Trophoblast cell (in vitro differentiated cells and primary cell): Measurements from ENCODE around the gene MOGAT1.

Experiments used
- DNase-seq, 2 donors: peaks; one replicate each; pipeline ENCODE4 v3.0.0-alpha.2; 2016
- H2AFZ ChIP-seq: 2 replicates; pipeline ENCODE4 v1.6.1; 2013; ENCODE audit warnings: low read length, moderate library complexity, mild to moderate bottlenecking; ENCODE audit not compliant: insufficient read depth, poor library complexity
- H2AK5ac ChIP-seq: 2 replicates; pipeline ENCODE4 v1.6.1; 2013; ENCODE audit warnings: mild to moderate bottlenecking, low read length
- H2BK120ac ChIP-seq: 2 replicates; pipeline ENCODE4 v1.6.1; 2013; ENCODE audit warnings: low read length, mild to moderate bottlenecking, moderate library complexity; ENCODE audit not compliant: insufficient read depth, poor library complexity
- H2BK12ac ChIP-seq: 2 replicates; pipeline ENCODE4 v1.6.1; 2013; ENCODE audit warnings: mild to moderate bottlenecking, low read length, moderate library complexity
- H2BK5ac ChIP-seq: 2 replicates; pipeline ENCODE4 v1.6.1; 2013; ENCODE audit warnings: low read length, low read depth, moderate library complexity, mild to moderate bottlenecking; ENCODE audit not compliant: poor library complexity
- H3K14ac ChIP-seq: 2 replicates; pipeline ENCODE4 v1.6.1; 2013; ENCODE audit warnings: mild to moderate bottlenecking, low read length
- H3K18ac ChIP-seq: 2 replicates; pipeline ENCODE4 v1.6.1; 2013; ENCODE audit warnings: mild to moderate bottlenecking, low read length
- H3K23ac ChIP-seq: 2 replicates; pipeline ENCODE4 v1.6.1; 2013; ENCODE audit warnings: low read length
- H3K27ac ChIP-seq: 2 replicates; pipeline ENCODE4 v1.5.1; 2013; ENCODE audit warnings: low read depth, mild to moderate bottlenecking, inconsistent platforms, low read length, moderate library complexity
- H3K27me3 ChIP-seq: 2 replicates; pipeline ENCODE4 v1.6.1; 2013; ENCODE audit warnings: inconsistent platforms, mild to moderate bottlenecking, low read length, moderate library complexity; ENCODE audit not compliant: insufficient read depth
- H3K36me3 ChIP-seq, 2 experiments: 1 replicate in 1 of 2; 2 replicates in 1 of 2; pipeline ENCODE4 v1.6.1; 2013; ENCODE audit warnings: low read length in 2 of 2, mild to moderate bottlenecking in 2 of 2, moderate library complexity in 1 of 2; ENCODE audit not compliant: insufficient read depth in 2 of 2, control insufficient read depth in 1 of 2
- H3K4ac ChIP-seq: 2 replicates; pipeline ENCODE4 v1.6.1; 2013; ENCODE audit warnings: low read depth, mild to moderate bottlenecking, low read length, moderate library complexity
- H3K4me1 ChIP-seq, 2 experiments: 1 replicate in 1 of 2; 2 replicates in 1 of 2; pipeline ENCODE4 v1.6.1; 2013; ENCODE audit warnings: low read length in 2 of 2, mild to moderate bottlenecking in 2 of 2, moderate library complexity in 1 of 2; ENCODE audit not compliant: insufficient read depth in 2 of 2, control insufficient read depth in 1 of 2
- H3K4me2 ChIP-seq: 2 replicates; pipeline ENCODE4 v1.6.1; 2013; ENCODE audit warnings: inconsistent platforms, mild to moderate bottlenecking, low read length, moderate library complexity
- H3K4me3 ChIP-seq: 2 replicates; pipeline ENCODE4 v1.5.1; 2013; ENCODE audit warnings: mild to moderate bottlenecking, low read depth, low read length, inconsistent platforms
- H3K79me1 ChIP-seq: one replicate; pipeline ENCODE4 v1.6.1; 2013; ENCODE audit warnings: low read length
- H3K79me2 ChIP-seq: 2 replicates; pipeline ENCODE4 v1.6.1; 2013; ENCODE audit warnings: low read length, mild to moderate bottlenecking; ENCODE audit not compliant: control insufficient read depth, insufficient read depth, poor library complexity
- H3K9ac ChIP-seq: 2 replicates; pipeline ENCODE4 v1.6.1; 2013; ENCODE audit warnings: mild to moderate bottlenecking, low read length
- H3K9me3 ChIP-seq: 2 replicates; pipeline ENCODE4 v1.6.1; 2013; ENCODE audit warnings: low read depth, mild to moderate bottlenecking, control low read depth, inconsistent platforms, low read length; ENCODE audit not compliant: insufficient read depth
- H4K12ac ChIP-seq: 2 replicates; pipeline ENCODE4 v1.6.1; 2013; ENCODE audit warnings: low read depth, mild to moderate bottlenecking, low read length, moderate library complexity
- H4K8ac ChIP-seq: 2 replicates; pipeline ENCODE4 v1.6.1; 2013; ENCODE audit warnings: low read depth, mild to moderate bottlenecking, low read length, moderate library complexity
- H4K91ac ChIP-seq: one replicate; pipeline ENCODE4 v1.6.1; 2013; ENCODE audit warnings: low read depth, mild to moderate bottlenecking, low read length, moderate library complexity
- WGBS: extraction: QIAGEN DNeasy Blood & Tissue Kit; methylation state at CpG from one replicate; pipeline ENCODE4 v1.1.7; 2013; ENCODE audit warnings: missing lambda C conversion rate; ENCODE audit not compliant: insufficient read length, insufficient coverage; ENCODE audit errors: extremely low coverage; 5-methylcytosine and 5-hydroxymethylcytosine counted together

Gene MOGAT1

DNA sequence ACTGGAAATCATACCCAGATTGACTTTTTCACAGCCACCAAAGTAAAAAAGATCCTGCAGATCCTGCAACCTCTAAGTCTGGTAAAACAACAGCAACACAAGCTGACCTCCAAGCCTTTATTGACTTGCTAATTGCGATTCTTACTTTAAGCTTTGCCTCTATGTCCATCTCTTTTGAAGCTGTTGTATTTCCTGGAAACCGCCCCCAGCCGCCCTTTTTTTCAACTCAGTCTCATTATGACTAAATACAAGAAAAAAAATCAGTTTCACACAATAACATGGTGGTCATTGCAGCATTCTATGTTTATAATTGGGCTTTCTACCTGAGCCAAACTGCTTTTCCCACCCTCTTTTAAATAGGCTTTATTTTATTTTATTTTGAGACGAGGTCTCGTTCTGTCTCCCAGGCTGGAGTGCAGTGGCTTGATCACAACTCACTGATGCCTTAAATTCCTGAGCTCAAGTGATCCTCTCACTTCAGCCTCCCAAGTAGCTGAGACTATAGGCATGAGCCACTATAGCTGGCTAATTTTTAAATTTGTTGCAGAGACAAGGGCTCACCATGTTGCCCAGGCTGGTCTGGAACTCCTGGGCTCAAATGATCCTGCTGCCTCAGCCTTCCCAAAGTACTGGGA, 76.2 kb downstream of the MOGAT1 start:
- Histone ChIP-seq H3K79me2 (no peaks in the 10 kb centered on the region), H3K27me3 (no peaks in the 10 kb centered on the region), H2BK120ac (no peak overlapping the region), H2BK12ac (no peak overlapping the region), H3K9ac (no peak overlapping the region), H2AFZ (no peak overlapping the region), H3K4me3 (no peak overlapping the region), H4K8ac (no peak overlapping the region), H3K18ac (no peak overlapping the region), H3K27ac (no peak overlapping the region), H4K91ac (no peak overlapping the region), H3K14ac (no peak overlapping the region), H3K4me2 (no peak overlapping the region), H3K4ac (no peak overlapping the region), H3K4me1 (peaks cover 2 to 4% of the 10 kb centered on the region in 2 experiments), H2AK5ac (no peak overlapping the region), H3K23ac (no peak overlapping the region), H3K36me3 (no peaks in the 10 kb centered on the region), H3K9me3 (no peaks in the 10 kb centered on the region), H3K79me1 (peaks cover 1% of the 10 kb centered on the region), H2BK5ac (no peak overlapping the region), H4K12ac (no peak overlapping the region)
- no CpG with 5 or more reads among the region's 5 CpGs for WGBS
- no peak for DNase-seq

DNA sequence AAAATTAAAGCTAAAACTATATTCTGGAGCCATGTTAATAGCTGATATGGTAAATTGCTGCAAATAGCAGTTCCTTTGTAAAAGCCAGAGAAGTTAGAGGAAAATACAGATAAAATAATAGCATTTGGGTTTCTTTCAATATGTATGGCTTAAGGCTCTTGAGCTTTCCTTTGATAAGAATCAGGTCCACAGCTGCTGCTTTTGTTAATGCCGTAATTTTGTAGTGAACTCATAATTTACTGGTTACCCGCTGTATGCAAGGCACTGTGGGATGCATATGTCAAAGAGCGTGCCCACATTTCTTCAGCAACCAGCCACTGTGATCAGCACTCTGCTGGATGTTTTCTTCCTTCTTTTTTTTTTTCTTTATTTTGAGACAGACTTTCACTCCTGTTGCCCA, 79.1 kb downstream of the MOGAT1 start:
- no peaks in the 10 kb centered on the region for H3K36me3 ChIP-seq
- H3K27me3 ChIP-seq: no peaks in the 10 kb centered on the region
- H2BK120ac ChIP-seq: no peak overlapping the region
- H3K4me1 ChIP-seq: no peaks in the 10 kb centered on the region
- H4K91ac ChIP-seq: no peak overlapping the region
- no peak overlapping the region for H4K8ac ChIP-seq
- no peak overlapping the region for H3K23ac ChIP-seq
- no peak overlapping the region for H3K4ac ChIP-seq
- no peaks in the 10 kb centered on the region for H3K9me3 ChIP-seq
- H3K79me1 ChIP-seq: no peaks in the 10 kb centered on the region
- H3K4me3 ChIP-seq: no peak overlapping the region
- no peak overlapping the region for H3K4me2 ChIP-seq
- DNase-seq: no peak
- H4K12ac ChIP-seq: no peak overlapping the region
- no peak overlapping the region for H3K18ac ChIP-seq
- H2BK5ac ChIP-seq: no peak overlapping the region
- H3K9ac ChIP-seq: no peak overlapping the region
- no peaks in the 10 kb centered on the region for H3K79me2 ChIP-seq
- no peak overlapping the region for H2BK12ac ChIP-seq
- H3K27ac ChIP-seq: no peak overlapping the region
- whole genome bisulfite sequencing: no CpG with 5 or more reads among the region's 3 CpGs
- H2AFZ ChIP-seq: no peak overlapping the region
- no peak overlapping the region for H2AK5ac ChIP-seq
- H3K14ac ChIP-seq: no peak overlapping the region

DNA sequence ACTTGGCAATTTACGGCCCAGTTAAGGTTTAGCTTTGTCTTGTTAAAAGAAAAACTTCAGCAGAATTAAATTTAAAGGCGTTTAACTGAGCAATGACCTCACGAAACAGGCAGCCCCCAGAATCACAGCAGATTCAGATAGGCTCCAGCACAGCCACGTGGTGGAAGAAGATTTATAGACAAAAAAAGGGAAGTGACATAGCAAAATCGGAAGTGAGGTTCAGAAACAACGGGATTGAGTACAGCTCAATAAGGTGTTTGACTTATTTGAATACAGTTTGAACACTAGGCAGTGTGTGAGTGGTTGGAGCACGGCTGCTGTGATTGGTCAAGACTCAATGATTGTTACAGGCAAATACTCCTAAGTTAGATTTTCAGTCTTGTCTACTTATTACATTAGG, 79.8 kb downstream of the MOGAT1 start:
- Histone ChIP-seq H3K36me3 (no peaks in the 10 kb centered on the region), H3K79me2 (no peaks in the 10 kb centered on the region), H2BK120ac (no peak overlapping the region), H2AFZ (no peak overlapping the region), H3K27me3 (no peaks in the 10 kb centered on the region), H3K4me1 (peaks cover under 1 to 2% of the 10 kb centered on the region in 2 experiments), H4K8ac (no peak overlapping the region), H3K4me3 (no peak overlapping the region), H3K23ac (no peak overlapping the region), H3K9ac (no peak overlapping the region), H3K9me3 (no peaks in the 10 kb centered on the region), H4K12ac (no peak overlapping the region), H3K4ac (no peak overlapping the region), H3K4me2 (no peak overlapping the region), H3K18ac (no peak overlapping the region), H2BK5ac (no peak overlapping the region), H2BK12ac (no peak overlapping the region), H3K79me1 (no peaks in the 10 kb centered on the region), H3K14ac (no peak overlapping the region), H2AK5ac (no peak overlapping the region), H4K91ac (no peak overlapping the region), H3K27ac (no peak overlapping the region)
- no CpG with 5 or more reads among the region's 7 CpGs for WGBS
- no peak for DNase-seq

- Histone ChIP-seq H4K91ac (no peak overlapping the region), H2AK5ac (no peak overlapping the region), H3K4me2 (no peak overlapping the region), H3K79me1 (peaks cover 3% of the 10 kb centered on the region), H4K12ac (no peak overlapping the region), H3K27ac (no peak overlapping the region), H3K18ac (no peak overlapping the region), H2BK5ac (no peak overlapping the region), H3K36me3 (no peaks in the 10 kb centered on the region), H3K4ac (no peak overlapping the region), H3K23ac (no peak overlapping the region), H3K14ac (no peak overlapping the region), H2AFZ (no peak overlapping the region), H3K4me1 (peaks cover 4 to 8% of the 10 kb centered on the region in 2 experiments), H3K27me3 (no peaks in the 10 kb centered on the region), H4K8ac (no peak overlapping the region), H3K4me3 (no peak overlapping the region), H3K9ac (no peak overlapping the region), H2BK12ac (peak overlapping the region; percentile 38), H3K79me2 (no peaks in the 10 kb centered on the region), H3K9me3 (no peaks in the 10 kb centered on the region), H2BK120ac (no peak overlapping the region)
- WGBS: no CpG with 5 or more reads among the region's 13 CpGs
- DNase-seq: no peak
Observed at GRCh38 chr2:222751821-222752719, 80.6 kb downstream of the MOGAT1 start.
